Measurements from ENCODE around the gene EHMT1. TPM values are rescaled to one million over a fixed set of nuclear protein-coding genes. Genes with fewer than 3 reads are reported as not detected.

EHMT1 gene
- total and polyA plus RNA-seq, 2 experiments from 2014 or later, result 162 to 177 TPM

DNA sequence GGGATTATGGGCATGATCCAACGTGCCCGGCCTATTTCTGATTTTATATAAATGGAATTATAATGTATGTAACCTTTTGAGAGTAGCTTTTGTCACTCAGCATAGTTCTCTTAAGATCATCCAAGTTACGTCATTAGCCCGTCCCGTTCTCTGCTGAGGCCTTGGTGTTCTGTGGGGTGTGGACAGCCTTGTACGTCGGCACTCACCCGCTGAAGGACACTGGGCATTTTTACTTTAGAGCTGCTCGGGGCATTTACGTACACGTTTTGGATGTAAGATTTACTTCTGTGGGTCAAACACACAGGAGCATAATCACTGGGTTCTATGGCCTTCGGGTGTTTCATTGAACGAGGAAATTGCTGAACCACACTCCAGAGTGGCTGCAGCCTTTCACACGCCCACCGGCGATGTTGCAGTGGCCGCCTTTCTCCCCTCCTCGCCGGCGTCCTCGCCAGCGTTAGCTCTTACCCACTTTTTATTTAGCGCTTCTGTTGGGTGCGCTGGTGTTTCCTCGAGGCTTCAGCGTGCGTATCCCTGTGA lies 101.8 kb downstream of the EHMT1 start:
- no peak overlapping the region; the same call in none of the 2 replicates for H3K27ac Mint-ChIP-seq

DNA sequence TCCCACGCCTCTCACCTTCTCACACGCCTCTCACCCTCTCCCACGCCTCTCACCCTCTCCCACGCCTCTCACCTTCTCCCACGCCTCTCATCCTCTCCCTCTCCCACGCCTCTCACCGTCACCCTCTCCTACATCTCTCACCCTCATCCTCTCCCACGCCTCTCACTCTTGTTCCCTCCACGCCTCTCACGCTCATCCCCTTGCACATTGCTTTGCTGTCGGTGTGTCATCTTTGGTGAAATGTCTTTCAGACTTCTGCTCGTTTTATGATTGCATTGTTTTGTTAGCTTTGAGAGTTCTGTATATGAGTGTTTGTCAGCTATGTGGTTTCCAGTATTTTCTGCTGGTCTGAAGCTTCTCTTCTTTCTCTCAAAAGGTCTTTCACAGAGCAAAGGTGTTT lies 102.7 kb downstream of the EHMT1 start:
- Histone ChIP-seq H3K9me2 (ENCODE audit: insufficient read depth) (no peaks in the 10 kb centered on the region), H3K27ac (ENCODE audit: low read depth) (no peak overlapping the region), H3K4me2 (no peak overlapping the region), H3F3A (replicated peaks; ENCODE audit: low read depth) (peaks cover 19% of the 10 kb centered on the region), H4K20me1 (replicated peaks; ENCODE audit: insufficient read depth) (no peaks in the 10 kb centered on the region; the same call in none of the 2 replicates), H3K4me1 (ENCODE audit: insufficient read depth) (peaks cover 7% of the 10 kb centered on the region; the same call in 1 of the 2 replicates), H3K36me3 (ENCODE audit: insufficient read depth) (peaks cover 6% of the 10 kb centered on the region; the same call in 1 of the 2 replicates), H3K79me2 (replicated peaks; ENCODE audit: insufficient read depth) (peaks cover 68% of the 10 kb centered on the region), H3K4me3 (no peak overlapping the region), H2AFZ (no peak overlapping the region), H3K27me3 (ENCODE audit: insufficient read depth) (no peaks in the 10 kb centered on the region)
- Mint-ChIP-seq H3K36me3 (ENCODE audit: low read depth) (peaks cover 85% of the 10 kb centered on the region), H3K4me3 (peak overlapping the region; percentile 15; the same call in 1 of the 3 replicates), H3K27me3 (ENCODE audit: insufficient read depth, low read depth, poor library complexity) (peaks cover 37% of the 10 kb centered on the region), H3K4me1 (peaks cover 34% of the 10 kb centered on the region), H3K9me3 (peaks cover 44% of the 10 kb centered on the region), H3K27ac (peak overlapping the region; percentile 81)
- ATAC-seq, result no peak
- no peak for DNase-seq (ENCODE audit: low spot score)
- TF ChIP-seq STAT1 (IDR thresholded peaks at IDR 0.05; ENCODE audit: unreplicated experiment) (no peak), EZH2 (IDR thresholded peaks at IDR 0.05; ENCODE audit: low read depth, unreplicated experiment) (no peak), POLR2AphosphoS5 (IDR thresholded peaks at IDR 0.05; ENCODE audit: low read depth) (no peak), CREB1 (CRISPR knock-in tag; IDR thresholded peaks at IDR 0.05; ENCODE audit: low read depth) (no peak)
- TF ChIP-seq, protein P1, sequence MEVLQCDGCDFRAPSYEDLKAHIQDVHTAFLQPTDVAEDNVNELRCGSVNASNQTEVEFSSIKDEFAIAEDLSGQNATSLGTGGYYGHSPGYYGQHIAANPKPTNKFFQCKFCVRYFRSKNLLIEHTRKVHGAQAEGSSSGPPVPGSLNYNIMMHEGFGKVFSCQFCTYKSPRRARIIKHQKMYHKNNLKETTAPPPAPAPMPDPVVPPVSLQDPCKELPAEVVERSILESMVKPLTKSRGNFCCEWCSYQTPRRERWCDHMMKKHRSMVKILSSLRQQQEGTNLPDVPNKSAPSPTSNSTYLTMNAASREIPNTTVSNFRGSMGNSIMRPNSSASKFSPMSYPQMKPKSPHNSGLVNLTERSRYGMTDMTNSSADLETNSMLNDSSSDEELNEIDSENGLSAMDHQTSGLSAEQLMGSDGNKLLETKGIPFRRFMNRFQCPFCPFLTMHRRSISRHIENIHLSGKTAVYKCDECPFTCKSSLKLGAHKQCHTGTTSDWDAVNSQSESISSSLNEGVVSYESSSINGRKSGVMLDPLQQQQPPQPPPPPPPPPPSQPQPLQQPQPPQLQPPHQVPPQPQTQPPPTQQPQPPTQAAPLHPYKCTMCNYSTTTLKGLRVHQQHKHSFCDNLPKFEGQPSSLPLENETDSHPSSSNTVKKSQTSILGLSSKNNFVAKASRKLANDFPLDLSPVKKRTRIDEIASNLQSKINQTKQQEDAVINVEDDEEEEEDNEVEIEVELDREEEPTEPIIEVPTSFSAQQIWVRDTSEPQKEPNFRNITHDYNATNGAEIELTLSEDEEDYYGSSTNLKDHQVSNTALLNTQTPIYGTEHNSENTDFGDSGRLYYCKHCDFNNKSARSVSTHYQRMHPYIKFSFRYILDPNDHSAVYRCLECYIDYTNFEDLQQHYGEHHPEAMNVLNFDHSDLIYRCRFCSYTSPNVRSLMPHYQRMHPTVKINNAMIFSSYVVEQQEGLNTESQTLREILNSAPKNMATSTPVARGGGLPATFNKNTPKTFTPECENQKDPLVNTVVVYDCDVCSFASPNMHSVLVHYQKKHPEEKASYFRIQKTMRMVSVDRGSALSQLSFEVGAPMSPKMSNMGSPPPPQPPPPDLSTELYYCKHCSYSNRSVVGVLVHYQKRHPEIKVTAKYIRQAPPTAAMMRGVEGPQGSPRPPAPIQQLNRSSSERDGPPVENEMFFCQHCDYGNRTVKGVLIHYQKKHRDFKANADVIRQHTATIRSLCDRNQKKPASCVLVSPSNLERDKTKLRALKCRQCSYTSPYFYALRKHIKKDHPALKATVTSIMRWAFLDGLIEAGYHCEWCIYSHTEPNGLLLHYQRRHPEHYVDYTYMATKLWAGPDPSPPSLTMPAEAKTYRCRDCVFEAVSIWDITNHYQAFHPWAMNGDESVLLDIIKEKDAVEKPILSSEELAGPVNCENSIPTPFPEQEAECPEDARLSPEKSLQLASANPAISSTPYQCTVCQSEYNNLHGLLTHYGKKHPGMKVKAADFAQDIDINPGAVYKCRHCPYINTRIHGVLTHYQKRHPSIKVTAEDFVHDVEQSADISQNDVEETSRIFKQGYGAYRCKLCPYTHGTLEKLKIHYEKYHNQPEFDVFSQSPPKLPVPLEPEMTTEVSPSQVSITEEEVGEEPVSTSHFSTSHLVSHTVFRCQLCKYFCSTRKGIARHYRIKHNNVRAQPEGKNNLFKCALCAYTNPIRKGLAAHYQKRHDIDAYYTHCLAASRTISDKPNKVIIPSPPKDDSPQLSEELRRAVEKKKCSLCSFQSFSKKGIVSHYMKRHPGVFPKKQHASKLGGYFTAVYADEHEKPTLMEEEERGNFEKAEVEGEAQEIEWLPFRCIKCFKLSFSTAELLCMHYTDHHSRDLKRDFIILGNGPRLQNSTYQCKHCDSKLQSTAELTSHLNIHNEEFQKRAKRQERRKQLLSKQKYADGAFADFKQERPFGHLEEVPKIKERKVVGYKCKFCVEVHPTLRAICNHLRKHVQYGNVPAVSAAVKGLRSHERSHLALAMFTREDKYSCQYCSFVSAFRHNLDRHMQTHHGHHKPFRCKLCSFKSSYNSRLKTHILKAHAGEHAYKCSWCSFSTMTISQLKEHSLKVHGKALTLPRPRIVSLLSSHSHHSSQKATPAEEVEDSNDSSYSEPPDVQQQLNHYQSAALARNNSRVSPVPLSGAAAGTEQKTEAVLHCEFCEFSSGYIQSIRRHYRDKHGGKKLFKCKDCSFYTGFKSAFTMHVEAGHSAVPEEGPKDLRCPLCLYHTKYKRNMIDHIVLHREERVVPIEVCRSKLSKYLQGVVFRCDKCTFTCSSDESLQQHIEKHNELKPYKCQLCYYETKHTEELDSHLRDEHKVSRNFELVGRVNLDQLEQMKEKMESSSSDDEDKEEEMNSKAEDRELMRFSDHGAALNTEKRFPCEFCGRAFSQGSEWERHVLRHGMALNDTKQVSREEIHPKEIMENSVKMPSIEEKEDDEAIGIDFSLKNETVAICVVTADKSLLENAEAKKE (CRISPR knock-in tag; IDR thresholded peaks at IDR 0.05), result no peak
- TF ChIP-seq, protein P2, sequence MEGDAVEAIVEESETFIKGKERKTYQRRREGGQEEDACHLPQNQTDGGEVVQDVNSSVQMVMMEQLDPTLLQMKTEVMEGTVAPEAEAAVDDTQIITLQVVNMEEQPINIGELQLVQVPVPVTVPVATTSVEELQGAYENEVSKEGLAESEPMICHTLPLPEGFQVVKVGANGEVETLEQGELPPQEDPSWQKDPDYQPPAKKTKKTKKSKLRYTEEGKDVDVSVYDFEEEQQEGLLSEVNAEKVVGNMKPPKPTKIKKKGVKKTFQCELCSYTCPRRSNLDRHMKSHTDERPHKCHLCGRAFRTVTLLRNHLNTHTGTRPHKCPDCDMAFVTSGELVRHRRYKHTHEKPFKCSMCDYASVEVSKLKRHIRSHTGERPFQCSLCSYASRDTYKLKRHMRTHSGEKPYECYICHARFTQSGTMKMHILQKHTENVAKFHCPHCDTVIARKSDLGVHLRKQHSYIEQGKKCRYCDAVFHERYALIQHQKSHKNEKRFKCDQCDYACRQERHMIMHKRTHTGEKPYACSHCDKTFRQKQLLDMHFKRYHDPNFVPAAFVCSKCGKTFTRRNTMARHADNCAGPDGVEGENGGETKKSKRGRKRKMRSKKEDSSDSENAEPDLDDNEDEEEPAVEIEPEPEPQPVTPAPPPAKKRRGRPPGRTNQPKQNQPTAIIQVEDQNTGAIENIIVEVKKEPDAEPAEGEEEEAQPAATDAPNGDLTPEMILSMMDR (conservative IDR thresholded peaks at IDR 0.05; ENCODE audit: low read depth in 2 of 2), result no peak

More for the DNA sequence above, 101.8 kb downstream of the EHMT1 start:
- peaks cover 6% of the 10 kb centered on the region; the same call in 1 of the 2 replicates for H3K36me3 ChIP-seq (ENCODE audit: insufficient read depth)
- no peak for TF ChIP-seq EZH2 (IDR thresholded peaks at IDR 0.05; ENCODE audit: low read depth, unreplicated experiment)
- no peak for TF ChIP-seq POLR2AphosphoS5 (IDR thresholded peaks at IDR 0.05; ENCODE audit: low read depth)
- TF ChIP-seq NANOG (IDR thresholded peaks at IDR 0.05; ENCODE audit: borderline replicate concordance), result no peak
- TF ChIP-seq ZNF114 (CRISPR knock-in tag; IDR thresholded peaks at IDR 0.05), result no peak
- TF ChIP-seq, protein P2 (conservative IDR thresholded peaks at IDR 0.05; ENCODE audit: low read depth in 2 of 2), result no peak
- TF ChIP-seq STAT1 (IDR thresholded peaks at IDR 0.05; ENCODE audit: unreplicated experiment), result no peak
- H2AFZ ChIP-seq, result no peak overlapping the region
- Mint-ChIP-seq H3K36me3 (ENCODE audit: low read depth) (peaks cover 82% of the 10 kb centered on the region), H3K9me3 (peaks cover 48% of the 10 kb centered on the region), H3K27me3 (ENCODE audit: insufficient read depth, low read depth, poor library complexity) (peaks cover 35% of the 10 kb centered on the region), H3K4me3 (no peak overlapping the region), H3K4me1 (peaks cover 29% of the 10 kb centered on the region)
- no peaks in the 10 kb centered on the region; the same call in none of the 2 replicates for H4K20me1 ChIP-seq (replicated peaks; ENCODE audit: insufficient read depth)
- DNase-seq (ENCODE audit: low spot score) (no peak), ATAC-seq (no peak)
- H3K27ac ChIP-seq (ENCODE audit: low read depth), result peak overlapping the region; percentile 79
- H3K4me3 ChIP-seq, result no peak overlapping the region
- no peak overlapping the region for H3K4me2 ChIP-seq
- no peaks in the 10 kb centered on the region for H3K27me3 ChIP-seq (ENCODE audit: insufficient read depth)
- H3K4me1 ChIP-seq (ENCODE audit: insufficient read depth), result peaks cover 7% of the 10 kb centered on the region; the same call in 1 of the 2 replicates
- H3F3A ChIP-seq (replicated peaks; ENCODE audit: low read depth), result peaks cover 19% of the 10 kb centered on the region
- H3K79me2 ChIP-seq (replicated peaks; ENCODE audit: insufficient read depth), result peaks cover 62% of the 10 kb centered on the region
- H3K9me2 ChIP-seq (ENCODE audit: insufficient read depth), result no peaks in the 10 kb centered on the region
